Right ventricle myocardium inferior (tissue), 1 donor: Measurements from ENCODE around the gene RNF135. TPM values are rescaled to one million over a fixed set of nuclear protein-coding genes. Genes with fewer than 3 reads are reported as not detected.
"Not testable (repeated sequence)": the region's sequence is repeated elsewhere in the genome, so short reads cannot be mapped to it uniquely, and the experiment has no call there.

Source experiments
- ATAC-seq: fragments of 200-7000 bp; cut with Tn5 transposase; one replicate; pipeline ENCODE4 v1.9.1; 2020; ENCODE audit warnings: mild to moderate bottlenecking, moderate library complexity
- DNase-seq: peaks from one replicate; pipeline ENCODE4 v3.0.0; 2021; ENCODE audit errors: missing footprints
- intact Hi-C: fragments of 100-400 bp; cut with DNase I; formaldehyde crosslinking; loops from one replicate; pipeline ENCODE4 v1.11.0; 2022
- total RNA-seq: library from RNA; stranded (reverse); fragmentation: NEBNext Ultra II Directional; extraction: Animal tissue kit (Norgen Biotek cat#: 25700); gene quantifications from one replicate; pipeline ENCODE4 v1.2.1, GENCODE V29; 2021
- donor health status: DM: no; HTN: yes; CAD: no; lungs with severe emphysema.

RNF135 gene
- total RNA-seq, 1 donor from 2014 or later, result 5.7 TPM

DNA sequence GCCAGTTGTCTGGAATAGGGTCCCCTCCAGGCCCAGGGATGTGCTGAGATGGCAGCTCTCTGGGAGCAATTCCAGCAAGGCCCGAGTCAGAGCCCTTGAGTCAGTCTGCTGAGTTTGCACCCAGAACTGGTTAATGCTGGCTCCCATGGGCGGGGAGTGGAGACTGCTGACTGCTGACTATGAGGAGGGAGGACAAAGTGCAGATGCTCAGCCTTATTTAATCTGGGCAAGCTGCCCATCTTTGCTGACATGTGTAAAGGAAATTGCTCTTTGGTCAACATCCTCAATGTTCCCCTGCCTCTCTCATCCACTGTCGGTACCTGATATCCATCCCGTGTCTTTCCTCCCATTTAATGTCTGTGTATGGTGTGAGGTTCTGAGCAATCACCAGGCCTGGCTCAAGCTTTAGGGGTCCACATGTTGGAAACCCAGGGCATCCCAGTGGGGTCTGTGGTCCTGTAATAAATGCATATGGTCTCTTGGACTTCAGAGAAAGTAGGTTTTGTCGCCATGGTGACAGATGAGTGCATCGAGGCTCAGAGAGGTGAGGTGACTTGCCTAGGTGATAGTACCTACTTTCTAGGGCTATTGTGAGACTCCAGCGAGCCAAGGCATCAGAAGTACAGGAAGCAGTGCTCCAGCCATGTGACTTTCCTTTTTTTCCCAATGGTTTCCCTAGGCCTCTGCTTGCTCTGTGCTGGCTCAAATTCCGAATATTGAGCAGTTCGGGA, 20.0 kb upstream of the RNF135 start:
- DNase-seq, result peak; percentile 82
- intact Hi-C loops, result no loop called here
- ATAC-seq, result peak; percentile 81

GRCh38 chr17:30952638-30953393, 18.0 kb upstream of the RNF135 start:
- ATAC-seq (peak; percentile 51), DNase-seq (peak; percentile 82)
- intact Hi-C loops, result no loop called here

GRCh38 chr17:30954046-30954830, 16.6 kb upstream of the RNF135 start:
- intact Hi-C loops, result no loop called here
- ATAC-seq (peak; percentile 6), DNase-seq (no peak)

GRCh38 chr17:30956764-30957374, 14.0 kb upstream of the RNF135 start:
- ATAC-seq, result peak; percentile 60
- intact Hi-C loops, result no loop called here
- DNase-seq, result no peak

GRCh38 chr17:30957741-30958140, 13.1 kb upstream of the RNF135 start:
- no peak for ATAC-seq
- intact Hi-C loops, result no loop called here
- no peak for DNase-seq

- peak; percentile 74 for DNase-seq
- intact Hi-C loops, result no loop called here
Measured at GRCh38 chr17:30958187-30958586, 12.7 kb upstream of the RNF135 start.

DNA sequence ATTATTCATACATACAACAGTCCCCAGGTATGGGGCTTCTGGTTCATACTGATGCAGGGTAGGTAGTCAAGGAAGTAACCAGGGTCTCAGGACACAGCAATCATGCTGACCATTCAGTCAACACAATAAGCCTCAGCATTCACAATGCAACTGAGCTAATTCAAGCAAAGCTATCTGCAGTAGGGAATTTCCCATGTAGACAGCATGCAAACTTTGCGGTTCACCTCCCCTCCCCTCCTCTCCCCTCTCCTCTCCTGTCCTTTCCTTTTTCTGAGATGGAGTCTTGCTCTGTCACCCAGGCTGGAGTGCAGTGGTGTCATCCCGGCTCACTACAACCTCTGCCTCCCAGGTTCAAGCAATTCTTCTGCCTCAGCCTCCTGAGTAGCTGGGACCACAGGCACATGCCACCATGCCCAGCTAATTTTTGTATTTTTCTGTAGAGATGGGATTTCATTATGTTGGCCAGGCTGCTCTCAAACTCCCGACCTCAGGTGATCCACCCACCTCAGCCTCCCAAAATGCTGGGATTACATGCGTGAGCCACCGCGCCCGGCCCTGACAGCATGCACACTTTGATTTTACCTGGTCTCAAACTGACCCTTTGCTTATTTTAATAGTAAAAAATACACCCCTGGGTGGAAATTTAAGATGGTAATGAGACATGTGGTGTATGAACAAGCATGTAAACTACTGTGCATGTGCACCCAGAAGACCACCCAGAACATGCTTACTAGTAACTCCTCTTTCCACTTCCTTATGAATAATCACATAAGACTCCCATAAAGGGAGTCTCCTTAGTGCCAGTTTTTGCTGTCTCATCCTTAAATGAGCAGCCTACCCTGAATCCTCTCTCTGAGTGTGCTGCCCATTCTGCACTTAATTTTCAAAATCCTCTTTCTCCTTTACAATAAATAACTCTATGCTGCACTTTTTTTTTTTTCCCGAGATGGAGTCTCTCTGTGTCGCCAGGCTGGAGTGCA, 9.3 kb upstream of the RNF135 start:
- intact Hi-C loops, result no loop called here
- ATAC-seq (no peak), DNase-seq (no peak)

More at GRCh38 chr17:30958187-30958586, 12.7 kb upstream of the RNF135 start:
- no peak for ATAC-seq

DNA sequence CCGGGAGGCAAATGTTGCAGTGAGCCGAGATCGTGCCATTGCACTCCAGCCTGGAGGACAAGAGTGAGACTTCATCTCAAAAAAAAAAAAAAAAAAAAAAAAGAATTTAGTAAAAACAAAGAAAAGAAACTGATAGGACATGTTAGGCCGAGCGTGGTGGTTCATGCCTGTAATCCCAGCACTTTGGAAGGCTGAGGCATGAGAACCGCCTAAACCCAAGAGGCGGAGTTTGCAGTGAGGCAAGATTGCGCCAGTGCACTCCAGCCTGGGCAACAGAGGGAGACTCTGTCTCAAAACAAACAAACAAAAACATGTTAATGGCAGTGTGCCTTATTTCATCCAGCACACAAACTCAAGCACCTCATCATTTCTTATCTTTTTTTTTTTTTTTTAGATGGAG, 6.5 kb upstream of the RNF135 start:
- ATAC-seq, DNase-seq, intact Hi-C loops: not testable (repeated sequence)

GRCh38 chr17:30964876-30965275, 6.0 kb upstream of the RNF135 start:
- DNase-seq, result no peak
- no peak for ATAC-seq
- intact Hi-C loops, result no loop called here

DNA sequence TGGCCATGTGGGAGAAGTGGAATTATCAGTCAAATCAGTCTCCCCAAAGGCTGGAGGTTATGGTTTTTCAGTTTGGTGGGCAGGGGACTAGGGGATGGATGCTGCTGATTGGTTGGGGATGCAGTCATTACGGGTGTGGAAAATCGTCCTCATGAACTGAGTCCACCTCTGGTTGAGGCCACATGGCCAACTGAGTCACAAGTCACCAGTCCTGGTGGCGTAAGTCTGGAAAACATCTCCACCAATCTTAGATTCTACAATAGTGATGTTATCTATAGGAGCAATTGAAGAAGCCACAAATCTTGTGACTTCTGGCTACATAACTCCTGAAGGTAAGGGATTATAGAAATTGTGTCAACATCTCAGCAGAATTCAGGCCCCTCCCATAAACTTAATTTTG, 5.2 kb upstream of the RNF135 start:
- DNase-seq (no peak), ATAC-seq (no peak)
- intact Hi-C loops, result no loop called here

GRCh38 chr17:30967911-30968310, 2.9 kb upstream of the RNF135 start:
- ATAC-seq, DNase-seq, intact Hi-C loops: not testable (repeated sequence)

GRCh38 chr17:30969989-30970830, 629 bp upstream of the RNF135 start:
- intact Hi-C loops, result loop anchor here (5.0 kb wide), 1 partner anchor 37 kb away; no protein-coding TSS in a partner anchor
- DNase-seq (no peak), ATAC-seq (no peak)

DNA sequence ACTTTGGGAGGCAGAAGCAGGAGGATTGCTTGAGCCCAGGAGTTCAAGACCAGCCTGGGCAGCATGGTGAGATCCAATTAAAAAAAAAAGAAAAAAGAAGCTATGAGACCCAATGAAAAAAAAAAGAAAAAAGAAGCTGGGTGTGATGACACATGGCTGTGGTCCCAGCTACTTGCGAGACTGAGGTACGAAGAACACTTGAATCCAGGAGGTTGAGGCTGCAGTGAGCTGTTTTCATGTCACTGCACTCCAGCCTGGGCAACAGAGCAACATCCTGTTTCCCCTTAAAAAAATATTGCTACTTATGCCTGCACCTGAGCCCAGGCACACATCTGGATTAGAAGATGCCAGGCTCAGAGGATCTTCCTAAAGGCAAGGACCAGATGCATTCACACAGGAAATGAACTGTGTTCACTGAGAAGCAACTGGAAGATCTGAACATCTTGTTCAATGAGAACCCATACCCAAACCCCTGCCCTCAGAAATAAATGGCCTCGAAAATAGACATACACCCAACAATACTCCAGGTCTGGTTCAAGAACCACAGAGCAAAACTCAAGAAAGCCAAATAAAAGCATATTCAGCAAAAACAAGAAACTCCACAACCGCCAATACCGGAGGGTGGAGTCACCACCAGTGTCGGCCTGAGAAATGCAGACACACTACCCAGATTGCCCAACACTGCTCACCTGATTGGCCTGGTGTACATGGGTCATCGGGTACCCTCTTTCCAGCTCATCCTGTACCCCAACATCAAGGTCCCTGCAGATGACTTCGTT, 4.4 kb downstream of the RNF135 start:
- no peak for DNase-seq
- ATAC-seq, result no peak
- intact Hi-C loops, result no loop called here

- intact Hi-C loops, ATAC-seq, DNase-seq: not testable (repeated sequence)
Measured at GRCh38 chr17:30979919-30980318, 9.1 kb downstream of the RNF135 start.

DNA sequence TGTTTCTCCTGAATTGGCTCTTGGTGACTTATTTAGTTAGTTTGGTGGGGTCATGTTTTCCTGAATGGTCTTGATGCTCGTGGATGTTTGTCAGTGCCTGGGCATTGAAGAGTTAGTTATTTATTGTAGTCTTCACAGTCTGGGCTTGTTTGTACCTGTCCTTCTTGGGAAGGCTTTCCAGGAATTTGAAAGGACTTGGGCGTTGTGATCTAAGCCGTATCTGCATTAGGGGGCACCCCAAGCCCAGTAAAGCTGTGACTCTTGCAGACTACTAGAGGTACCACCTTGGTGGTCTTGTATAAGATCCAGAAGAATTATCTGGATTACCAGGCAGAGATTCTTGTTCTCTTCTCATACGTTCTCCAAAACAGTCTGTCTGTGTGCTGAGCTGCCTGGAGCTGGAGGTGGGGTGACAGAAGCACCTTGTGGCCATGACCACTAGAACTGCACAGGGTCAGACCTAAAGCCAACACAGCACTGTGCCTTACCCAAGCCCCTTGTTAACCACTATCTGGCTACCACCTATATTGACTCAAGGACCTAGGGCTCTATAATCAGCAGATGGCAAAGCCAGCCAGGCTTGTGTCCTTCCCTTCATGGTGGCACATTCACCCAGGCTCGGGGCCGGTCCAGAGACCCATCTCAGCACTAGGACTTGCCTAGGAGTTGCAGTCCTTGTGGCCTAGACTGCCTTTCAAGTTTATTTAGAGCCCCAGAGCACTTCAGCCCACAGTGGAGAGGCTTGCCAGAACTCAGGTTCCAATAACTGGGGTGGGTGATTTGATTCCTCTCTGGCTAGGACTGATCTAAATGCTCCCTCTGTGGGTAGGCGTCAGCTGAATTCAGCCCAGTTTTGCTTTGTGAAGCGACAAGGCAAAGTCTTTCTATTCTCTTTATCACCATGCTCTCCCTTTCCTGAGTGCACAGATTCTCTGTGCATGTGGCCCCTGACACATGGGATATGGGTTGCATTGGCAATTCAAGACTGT, 11.0 kb downstream of the RNF135 start:
- intact Hi-C loops, result no loop called here
- DNase-seq (no peak), ATAC-seq (no peak)
